Measurements from ENCODE around the gene CSNK1A1.
"Not testable (repeated sequence)": the region's sequence is repeated elsewhere in the genome, so short reads cannot be mapped to it uniquely, and the experiment has no call there.

The CSNK1A1 gene

DNA sequence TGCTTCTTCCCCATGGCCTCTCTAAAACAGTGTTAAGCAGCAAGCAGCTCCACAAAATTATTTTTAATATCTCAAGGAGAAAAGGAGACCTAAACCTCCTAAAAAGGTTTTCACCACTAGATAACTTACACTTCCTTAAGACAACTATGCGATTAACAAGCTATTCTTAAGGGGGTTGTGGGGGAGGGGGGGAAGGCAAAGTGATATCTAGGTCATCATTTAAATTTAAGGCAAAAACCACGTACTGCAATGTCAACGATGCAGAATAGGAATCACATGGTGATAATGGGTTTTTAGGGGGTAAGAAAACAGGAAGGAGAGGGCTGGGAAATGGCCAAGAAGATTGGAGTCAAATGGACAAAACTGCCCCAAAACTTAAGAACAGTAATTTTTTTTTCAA, 32.6 kb downstream of the CSNK1A1 start:
- Histone ChIP-seq H3K4me1 (ENCODE audit: control insufficient read depth, insufficient read depth, low read length) (peaks cover 29% of the 10 kb centered on the region), H3K27me3 (ENCODE audit: control insufficient read depth, insufficient read depth, low read length) (no peaks in the 10 kb centered on the region), H3K27ac (ENCODE audit: low read depth, low read length) (peak overlapping the region; percentile 30)

DNA sequence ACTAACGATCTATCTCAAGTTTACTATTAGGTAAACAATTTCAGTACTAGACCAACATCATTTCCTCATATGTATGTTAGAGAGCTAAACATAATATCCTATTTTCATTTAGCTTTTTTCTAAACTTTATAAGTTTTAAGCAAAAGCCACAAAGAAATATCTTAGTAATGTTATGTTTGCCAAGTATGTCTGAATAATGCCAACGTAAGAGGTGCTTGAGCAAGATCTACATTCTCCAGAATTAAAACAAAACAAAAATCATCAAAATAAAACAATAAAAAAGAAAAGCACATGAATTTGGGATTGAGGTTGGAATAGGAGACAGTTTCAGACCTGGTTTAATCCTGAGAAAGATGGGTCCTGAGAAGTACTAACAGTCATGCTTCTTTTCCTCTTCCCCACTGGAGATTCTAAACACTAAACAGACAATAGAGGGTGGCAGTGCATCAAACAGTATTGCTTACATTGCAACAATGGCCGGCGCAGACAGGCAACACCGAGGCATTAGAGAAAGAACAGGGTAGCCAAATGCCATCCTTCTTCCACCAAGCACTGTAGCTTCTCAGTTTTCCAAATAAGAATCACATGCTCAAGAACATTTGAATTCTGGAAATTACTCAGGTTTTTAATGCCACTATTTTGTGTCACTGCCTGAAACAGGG, 33.6 kb downstream of the CSNK1A1 start:
- H3K36me3 ChIP-seq (ENCODE audit: control insufficient read depth, insufficient read depth, low read length): peaks cover 2% of the 10 kb centered on the region
- no peak overlapping the region for H3K9ac ChIP-seq (ENCODE audit: low read length)
- no peaks in the 10 kb centered on the region for H3K27me3 ChIP-seq (ENCODE audit: control insufficient read depth, insufficient read depth, low read length)
- H3K27ac ChIP-seq (ENCODE audit: low read depth, low read length): peak overlapping the region; percentile 51
- H3K4me1 ChIP-seq (ENCODE audit: control insufficient read depth, insufficient read depth, low read length): peaks cover 29% of the 10 kb centered on the region
- H3K4me3 ChIP-seq (ENCODE audit: low read length): no peak overlapping the region

More for the DNA sequence above, 32.6 kb downstream of the CSNK1A1 start:
- Histone ChIP-seq H3K9ac (ENCODE audit: low read length) (no peak overlapping the region), H3K36me3 (ENCODE audit: control insufficient read depth, insufficient read depth, low read length) (peaks cover 2% of the 10 kb centered on the region), H3K4me3 (ENCODE audit: low read length) (no peak overlapping the region)

DNA sequence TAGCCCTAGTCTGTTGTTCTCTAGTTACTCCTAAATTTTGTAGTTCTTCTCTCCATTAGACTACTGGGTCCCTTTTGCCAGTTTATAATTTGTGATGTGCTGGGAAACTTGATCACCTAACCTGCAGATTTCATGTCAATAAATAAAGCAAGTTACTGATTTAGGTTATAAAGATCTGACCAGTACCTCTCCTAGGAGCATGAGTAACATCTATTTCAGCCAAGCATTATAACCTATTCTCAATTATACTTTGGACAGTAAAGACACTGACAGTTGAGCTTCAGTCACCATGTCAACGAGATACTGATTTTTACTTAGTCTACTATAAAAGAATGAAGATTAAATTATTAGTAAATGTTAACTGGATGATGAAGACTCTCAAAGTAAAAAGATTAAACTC, 36.7 kb downstream of the CSNK1A1 start:
- peaks cover 21% of the 10 kb centered on the region for H3K4me1 ChIP-seq (ENCODE audit: control insufficient read depth, insufficient read depth, low read length)

DNA sequence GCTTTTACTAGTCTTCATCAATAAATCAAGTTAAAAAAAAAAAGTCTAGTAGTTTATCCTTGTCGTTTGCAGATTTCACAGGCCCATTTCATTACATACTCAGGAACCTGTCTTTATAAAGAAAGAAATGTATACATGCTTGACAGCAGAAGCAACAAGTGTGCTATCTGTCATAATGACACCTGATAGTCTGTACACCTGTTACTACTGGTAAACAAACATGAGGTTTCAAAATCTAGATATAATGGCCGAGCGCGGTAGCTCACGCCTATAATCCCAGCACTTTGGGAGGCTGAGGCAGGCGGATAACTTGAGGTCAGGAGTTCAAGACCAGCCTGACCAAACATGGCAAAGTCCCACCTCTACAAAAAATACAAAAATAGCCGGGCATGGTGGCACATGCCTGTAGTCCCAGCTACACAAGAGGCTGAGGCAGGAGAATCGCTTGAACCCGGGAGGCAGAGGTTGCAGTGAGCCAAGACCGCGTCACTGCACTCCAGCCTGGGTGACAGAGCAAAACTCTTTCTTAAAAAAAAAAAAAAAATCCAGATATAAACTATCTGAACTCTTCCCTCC, 37.8 kb downstream of the CSNK1A1 start:
- not testable (repeated sequence) for H3K27ac ChIP-seq (ENCODE audit: low read depth, low read length)
- H3K36me3 ChIP-seq (ENCODE audit: control insufficient read depth, insufficient read depth, low read length): peaks cover 16% of the 10 kb centered on the region

More for the DNA sequence above, 36.7 kb downstream of the CSNK1A1 start:
- Histone ChIP-seq H3K27me3 (ENCODE audit: control insufficient read depth, insufficient read depth, low read length) (no peaks in the 10 kb centered on the region), H3K27ac (ENCODE audit: low read depth, low read length) (no peak overlapping the region), H3K9ac (ENCODE audit: low read length) (no peak overlapping the region), H3K4me3 (ENCODE audit: low read length) (no peak overlapping the region), H3K36me3 (ENCODE audit: control insufficient read depth, insufficient read depth, low read length) (peaks cover 7% of the 10 kb centered on the region)

DNA sequence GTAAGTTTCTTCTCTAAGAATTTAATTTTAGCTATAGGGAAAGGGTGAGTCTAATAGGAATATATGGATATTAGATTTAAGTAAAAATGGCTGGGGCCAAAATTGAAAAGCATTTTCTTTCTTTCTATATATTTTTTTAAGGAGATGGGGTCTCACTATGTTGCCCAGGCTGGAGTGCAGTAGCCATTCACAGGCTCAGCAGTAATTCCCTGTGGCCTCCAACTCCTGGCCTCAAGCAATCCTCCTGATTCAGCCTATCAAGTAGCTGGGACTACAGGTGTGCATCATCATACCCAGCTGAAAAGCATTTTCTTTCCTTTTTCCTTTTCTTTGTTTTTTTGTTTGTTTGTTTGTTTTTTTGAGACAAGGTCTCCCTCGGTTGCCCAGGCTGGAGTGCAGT, 41.1 kb downstream of the CSNK1A1 start:
- Histone ChIP-seq H3K27me3 (ENCODE audit: control insufficient read depth, insufficient read depth, low read length) (no peaks in the 10 kb centered on the region), H3K36me3 (ENCODE audit: control insufficient read depth, insufficient read depth, low read length) (peaks cover 21% of the 10 kb centered on the region), H3K27ac (ENCODE audit: low read depth, low read length) (no peak overlapping the region), H3K9ac (ENCODE audit: low read length) (no peak overlapping the region), H3K4me1 (ENCODE audit: control insufficient read depth, insufficient read depth, low read length) (peaks cover 3% of the 10 kb centered on the region), H3K4me3 (ENCODE audit: low read length) (no peak overlapping the region)

More for the DNA sequence above, 37.8 kb downstream of the CSNK1A1 start:
- not testable (repeated sequence) for H3K27me3 ChIP-seq (ENCODE audit: control insufficient read depth, insufficient read depth, low read length); H3K4me3 ChIP-seq (ENCODE audit: low read length); H3K9ac ChIP-seq (ENCODE audit: low read length)
- H3K4me1 ChIP-seq (ENCODE audit: control insufficient read depth, insufficient read depth, low read length): peaks cover 13% of the 10 kb centered on the region

DNA sequence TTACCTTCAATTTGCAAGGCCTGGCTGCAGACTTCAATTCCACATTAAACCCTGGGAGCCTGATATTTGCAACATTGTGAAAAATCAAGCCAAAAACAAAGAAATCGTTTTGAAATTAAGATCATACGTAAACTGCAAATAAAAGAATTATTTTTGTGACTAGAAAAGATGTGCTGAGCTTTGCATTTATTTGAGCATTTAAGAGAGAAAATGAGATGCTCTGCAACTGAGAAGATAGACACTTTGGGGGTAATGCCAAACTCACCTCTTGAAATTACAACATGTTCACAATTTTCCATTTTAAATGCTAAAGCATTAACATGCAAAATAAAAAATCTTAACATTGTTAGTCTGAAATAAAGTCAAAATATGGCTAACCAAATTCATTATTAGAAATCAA, 46.6 kb downstream of the CSNK1A1 start:
- H3K4me1 ChIP-seq (ENCODE audit: control insufficient read depth, insufficient read depth, low read length): no peaks in the 10 kb centered on the region
- H3K36me3 ChIP-seq (ENCODE audit: control insufficient read depth, insufficient read depth, low read length): peaks cover 23% of the 10 kb centered on the region
- H3K27ac ChIP-seq (ENCODE audit: low read depth, low read length): no peak overlapping the region
- no peak overlapping the region for H3K9ac ChIP-seq (ENCODE audit: low read length)
- H3K27me3 ChIP-seq (ENCODE audit: control insufficient read depth, insufficient read depth, low read length): no peaks in the 10 kb centered on the region
- H3K4me3 ChIP-seq (ENCODE audit: low read length): no peak overlapping the region

DNA sequence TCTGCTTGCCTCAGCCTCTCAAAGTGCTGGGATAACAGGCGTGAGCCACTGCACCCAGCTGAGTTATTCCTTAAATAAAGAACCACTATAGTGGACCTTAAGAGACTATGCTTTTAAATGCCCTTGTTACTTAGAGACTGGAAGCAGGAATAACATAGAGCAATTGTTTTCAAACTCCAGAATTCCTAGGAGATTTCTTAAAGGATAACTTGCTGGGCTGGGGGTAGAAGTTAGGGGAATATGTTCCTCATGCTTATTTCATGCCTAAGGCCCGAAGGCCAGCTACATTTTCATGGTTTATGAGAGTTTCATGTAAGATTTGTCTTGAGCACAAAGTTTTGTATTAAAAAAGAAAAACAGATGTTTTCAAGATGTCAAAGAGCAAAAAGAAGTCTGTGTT, 48.2 kb downstream of the CSNK1A1 start:
- Histone ChIP-seq H3K27ac (ENCODE audit: low read depth, low read length) (peak overlapping the region; percentile 40), H3K4me3 (ENCODE audit: low read length) (no peak overlapping the region), H3K27me3 (ENCODE audit: control insufficient read depth, insufficient read depth, low read length) (no peaks in the 10 kb centered on the region), H3K4me1 (ENCODE audit: control insufficient read depth, insufficient read depth, low read length) (no peaks in the 10 kb centered on the region), H3K36me3 (ENCODE audit: control insufficient read depth, insufficient read depth, low read length) (peaks cover 11% of the 10 kb centered on the region), H3K9ac (ENCODE audit: low read length) (no peak overlapping the region)

DNA sequence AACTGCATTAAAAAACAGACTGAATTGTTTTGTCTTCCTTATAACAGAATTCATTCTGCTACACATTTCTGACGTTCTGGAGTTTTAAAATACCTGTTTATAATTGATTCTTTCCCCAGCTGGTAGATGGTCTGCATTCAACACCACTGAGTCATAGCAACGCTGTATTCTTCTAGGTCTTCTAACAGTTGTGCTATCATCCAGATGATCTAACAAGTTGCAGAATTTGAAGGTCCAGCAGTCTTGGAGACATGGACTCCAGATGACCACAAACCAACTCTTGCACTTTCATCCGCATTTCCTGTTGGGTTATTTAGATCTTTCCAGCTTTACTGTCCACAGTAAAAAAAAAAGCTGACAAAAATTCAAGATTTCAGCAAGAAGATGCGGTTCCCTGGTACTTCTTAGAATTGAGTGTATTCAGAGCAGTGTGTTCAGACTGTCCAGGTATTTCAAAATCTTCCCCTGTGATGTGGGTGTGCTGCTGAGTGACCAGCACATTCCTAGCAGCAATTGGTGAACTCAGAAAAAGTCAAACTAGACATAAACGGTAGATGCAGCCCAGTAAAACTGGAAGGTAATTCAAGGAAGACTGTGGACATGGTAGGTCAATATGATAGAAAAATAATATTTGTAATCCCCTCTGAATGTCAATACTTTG, 50.2 kb downstream of the CSNK1A1 start:
- Histone ChIP-seq H3K27me3 (ENCODE audit: control insufficient read depth, insufficient read depth, low read length) (no peaks in the 10 kb centered on the region), H3K27ac (ENCODE audit: low read depth, low read length) (peak overlapping the region; percentile 32), H3K4me3 (ENCODE audit: low read length) (no peak overlapping the region), H3K36me3 (ENCODE audit: control insufficient read depth, insufficient read depth, low read length) (peaks cover 12% of the 10 kb centered on the region), H3K4me1 (ENCODE audit: control insufficient read depth, insufficient read depth, low read length) (peaks cover 4% of the 10 kb centered on the region), H3K9ac (ENCODE audit: low read length) (no peak overlapping the region)

DNA sequence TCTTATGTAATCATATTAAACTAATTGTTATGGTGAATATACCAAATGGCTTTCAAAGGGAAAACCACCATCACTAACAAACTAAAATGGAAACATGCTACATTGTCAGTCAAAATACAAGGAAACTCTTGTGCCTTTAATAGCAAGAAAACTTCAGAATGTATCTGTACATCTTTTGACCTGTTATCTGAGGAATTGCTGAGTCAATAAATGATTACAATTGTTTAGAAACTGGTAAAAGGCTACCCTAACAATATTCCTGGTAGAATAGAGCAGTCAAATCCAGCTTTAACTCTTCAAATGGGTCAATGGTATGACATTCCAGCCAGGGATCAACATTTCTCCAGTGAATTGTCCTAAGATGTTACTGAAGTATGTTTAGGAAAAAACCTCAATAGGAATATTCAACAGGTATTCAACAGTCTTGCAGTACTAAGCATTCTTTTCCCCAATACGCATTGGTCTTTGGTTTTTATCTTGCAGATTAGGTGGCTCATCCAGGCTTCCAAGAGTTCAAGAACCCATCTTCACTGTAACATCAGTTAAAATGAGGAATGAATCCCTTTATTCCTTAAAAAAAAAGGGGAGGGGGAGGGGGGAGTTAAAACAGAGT, 52.4 kb downstream of the CSNK1A1 start:
- Histone ChIP-seq H3K4me1 (ENCODE audit: control insufficient read depth, insufficient read depth, low read length) (peaks cover 4% of the 10 kb centered on the region), H3K27me3 (ENCODE audit: control insufficient read depth, insufficient read depth, low read length) (no peaks in the 10 kb centered on the region), H3K27ac (ENCODE audit: low read depth, low read length) (no peak overlapping the region), H3K9ac (ENCODE audit: low read length) (no peak overlapping the region), H3K4me3 (ENCODE audit: low read length) (no peak overlapping the region), H3K36me3 (ENCODE audit: control insufficient read depth, insufficient read depth, low read length) (peaks cover 9% of the 10 kb centered on the region)

DNA sequence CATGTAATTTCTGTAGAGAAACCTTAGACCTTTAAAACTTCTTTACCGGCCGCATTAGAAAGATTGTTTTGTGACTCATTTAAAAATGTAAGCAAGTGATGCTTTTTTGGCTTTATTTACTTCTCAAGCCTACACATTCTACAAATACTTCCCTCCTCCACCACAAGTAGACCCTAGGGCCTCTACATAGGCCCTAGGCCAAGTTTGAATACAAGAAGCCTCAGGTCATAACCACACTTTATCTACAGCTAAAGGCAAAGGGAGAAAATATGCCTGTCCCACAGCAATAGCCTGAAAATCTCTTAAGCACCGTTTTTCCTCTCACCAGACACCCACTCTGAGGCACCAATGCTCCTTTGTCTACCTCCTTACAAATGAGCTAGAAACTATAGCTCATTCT, 53.9 kb downstream of the CSNK1A1 start:
- H3K4me1 ChIP-seq (ENCODE audit: control insufficient read depth, insufficient read depth, low read length): peaks cover 4% of the 10 kb centered on the region
- peaks cover 9% of the 10 kb centered on the region for H3K36me3 ChIP-seq (ENCODE audit: control insufficient read depth, insufficient read depth, low read length)
- H3K27ac ChIP-seq (ENCODE audit: low read depth, low read length): peak overlapping the region; percentile 34
- H3K9ac ChIP-seq (ENCODE audit: low read length): no peak overlapping the region
- H3K4me3 ChIP-seq (ENCODE audit: low read length): no peak overlapping the region
- H3K27me3 ChIP-seq (ENCODE audit: control insufficient read depth, insufficient read depth, low read length): no peaks in the 10 kb centered on the region

DNA sequence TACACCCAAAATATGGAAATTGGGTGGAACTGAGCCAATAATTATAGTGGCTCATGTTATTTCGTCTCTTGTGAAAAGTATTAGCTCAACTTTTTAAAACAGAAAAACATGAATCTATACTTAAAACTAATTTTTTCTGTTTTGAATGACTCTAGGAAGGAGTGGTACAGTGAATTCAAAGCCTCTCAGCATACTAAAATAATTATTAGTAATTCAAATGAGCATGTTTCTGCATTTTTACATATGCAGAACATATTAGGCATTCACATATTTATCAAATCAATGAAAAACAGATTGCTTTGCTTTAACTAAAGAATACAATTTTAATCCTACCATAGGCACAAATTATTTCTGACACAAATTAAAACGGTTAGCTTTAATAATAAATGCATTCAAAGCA, 54.3 kb downstream of the CSNK1A1 start:
- no peak overlapping the region for H3K4me3 ChIP-seq (ENCODE audit: low read length)
- peaks cover 4% of the 10 kb centered on the region for H3K4me1 ChIP-seq (ENCODE audit: control insufficient read depth, insufficient read depth, low read length)
- peaks cover 9% of the 10 kb centered on the region for H3K36me3 ChIP-seq (ENCODE audit: control insufficient read depth, insufficient read depth, low read length)
- no peaks in the 10 kb centered on the region for H3K27me3 ChIP-seq (ENCODE audit: control insufficient read depth, insufficient read depth, low read length)
- H3K27ac ChIP-seq (ENCODE audit: low read depth, low read length): peak overlapping the region; percentile 34
- H3K9ac ChIP-seq (ENCODE audit: low read length): no peak overlapping the region

DNA sequence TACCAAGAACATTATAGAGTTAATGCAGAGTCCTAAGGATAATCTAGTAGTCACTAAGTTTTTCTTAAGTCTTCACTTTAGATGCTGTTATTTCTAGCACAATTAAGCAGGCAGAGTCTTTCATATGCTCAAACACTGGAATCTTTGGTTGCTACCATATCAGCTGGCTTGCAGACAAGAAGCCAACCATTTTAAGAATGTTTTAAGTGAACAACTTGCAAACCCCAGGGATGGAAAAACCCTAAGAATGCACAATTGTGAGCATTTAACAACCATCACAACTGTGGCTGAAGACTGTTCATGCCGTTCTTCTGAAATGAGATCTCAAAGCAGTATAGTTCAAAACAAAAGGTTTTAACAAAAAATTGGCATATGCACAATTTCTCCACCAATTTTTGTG, 55.1 kb downstream of the CSNK1A1 start:
- H3K27ac ChIP-seq (ENCODE audit: low read depth, low read length): no peak overlapping the region
- no peak overlapping the region for H3K4me3 ChIP-seq (ENCODE audit: low read length)
- peaks cover 7% of the 10 kb centered on the region for H3K36me3 ChIP-seq (ENCODE audit: control insufficient read depth, insufficient read depth, low read length)
- peaks cover 4% of the 10 kb centered on the region for H3K4me1 ChIP-seq (ENCODE audit: control insufficient read depth, insufficient read depth, low read length)
- H3K27me3 ChIP-seq (ENCODE audit: control insufficient read depth, insufficient read depth, low read length): no peaks in the 10 kb centered on the region
- H3K9ac ChIP-seq (ENCODE audit: low read length): no peak overlapping the region
